ENCODE results near the gene MARCKSL1. TPM values are rescaled to one million over a fixed set of nuclear protein-coding genes. Genes with fewer than 3 reads are reported as not detected.

The MARCKSL1 gene
- total RNA-seq, 1 donor from 2014 or later: 465 TPM

GRCh38 chr1:32334274-32334861, 1.7 kb downstream of the MARCKSL1 start:
- DNase-seq (ENCODE audit: extremely low spot score, unreplicated experiment): no peak
- TF ChIP-seq, protein P1, sequence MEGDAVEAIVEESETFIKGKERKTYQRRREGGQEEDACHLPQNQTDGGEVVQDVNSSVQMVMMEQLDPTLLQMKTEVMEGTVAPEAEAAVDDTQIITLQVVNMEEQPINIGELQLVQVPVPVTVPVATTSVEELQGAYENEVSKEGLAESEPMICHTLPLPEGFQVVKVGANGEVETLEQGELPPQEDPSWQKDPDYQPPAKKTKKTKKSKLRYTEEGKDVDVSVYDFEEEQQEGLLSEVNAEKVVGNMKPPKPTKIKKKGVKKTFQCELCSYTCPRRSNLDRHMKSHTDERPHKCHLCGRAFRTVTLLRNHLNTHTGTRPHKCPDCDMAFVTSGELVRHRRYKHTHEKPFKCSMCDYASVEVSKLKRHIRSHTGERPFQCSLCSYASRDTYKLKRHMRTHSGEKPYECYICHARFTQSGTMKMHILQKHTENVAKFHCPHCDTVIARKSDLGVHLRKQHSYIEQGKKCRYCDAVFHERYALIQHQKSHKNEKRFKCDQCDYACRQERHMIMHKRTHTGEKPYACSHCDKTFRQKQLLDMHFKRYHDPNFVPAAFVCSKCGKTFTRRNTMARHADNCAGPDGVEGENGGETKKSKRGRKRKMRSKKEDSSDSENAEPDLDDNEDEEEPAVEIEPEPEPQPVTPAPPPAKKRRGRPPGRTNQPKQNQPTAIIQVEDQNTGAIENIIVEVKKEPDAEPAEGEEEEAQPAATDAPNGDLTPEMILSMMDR (conservative IDR thresholded peaks at IDR 0.05): no peak
- peaks cover 44% of the 10 kb centered on the region for H3K4me1 Mint-ChIP-seq (ENCODE audit: unreplicated experiment)
- H3K27me3 Mint-ChIP-seq: no peaks in the 10 kb centered on the region
- H3K9me3 Mint-ChIP-seq: no peaks in the 10 kb centered on the region
- H3K27ac Mint-ChIP-seq: peak overlapping the region; percentile 93
- peak overlapping the region; percentile 97 for H3K4me3 Mint-ChIP-seq
- peaks cover 41% of the 10 kb centered on the region for H3K36me3 Mint-ChIP-seq

- Mint-ChIP-seq H3K36me3 (peaks cover 47% of the 10 kb centered on the region), H3K27me3 (no peaks in the 10 kb centered on the region), H3K9me3 (no peaks in the 10 kb centered on the region), H3K4me3 (peak overlapping the region; percentile 97), H3K27ac (peak overlapping the region; percentile 77), H3K4me1 (ENCODE audit: unreplicated experiment) (peaks cover 38% of the 10 kb centered on the region)
- no peak for DNase-seq (ENCODE audit: extremely low spot score, unreplicated experiment)
- TF ChIP-seq, protein P1 (conservative IDR thresholded peaks at IDR 0.05): no peak
Observed at GRCh38 chr1:32333251-32333963, 2.6 kb downstream of the MARCKSL1 start.

DNA sequence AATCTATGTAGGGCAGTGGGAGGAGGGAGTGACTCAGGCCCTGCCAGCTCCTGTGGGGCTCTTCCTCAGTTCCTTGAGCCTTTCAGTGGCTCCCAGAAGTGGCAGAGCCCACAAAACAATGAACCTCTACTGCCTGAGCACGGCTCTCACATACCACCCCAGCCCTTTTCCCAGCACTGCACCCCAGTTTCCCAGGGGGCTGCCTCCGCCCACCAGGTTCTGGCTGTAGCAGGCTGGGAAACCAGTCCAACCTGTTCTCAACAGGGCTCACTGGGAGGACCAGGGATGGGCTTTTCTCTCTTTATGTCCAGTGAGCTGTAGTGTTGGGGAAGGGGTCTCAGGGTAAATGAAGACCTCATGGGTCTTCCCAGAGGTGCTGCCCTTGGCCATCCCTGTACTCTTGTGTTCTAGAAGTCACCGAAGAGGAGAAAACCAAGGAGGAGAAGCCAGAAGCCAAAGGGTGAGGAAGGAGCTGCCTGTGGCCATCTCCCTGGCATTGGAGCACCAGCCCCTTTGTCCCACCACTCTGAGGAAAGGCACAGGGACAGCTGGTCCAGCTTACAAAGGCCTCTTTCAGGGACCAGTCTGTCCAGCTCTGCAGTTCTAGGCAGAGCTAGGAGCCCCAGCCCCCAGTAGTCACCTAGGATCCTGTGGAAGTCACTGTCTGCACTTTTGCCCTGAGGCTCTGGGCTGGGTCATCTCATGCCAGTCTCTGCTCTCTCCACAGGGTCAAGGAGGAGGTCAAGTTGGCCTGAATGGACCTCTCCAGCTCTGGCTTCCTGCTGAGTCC, 3.5 kb downstream of the MARCKSL1 start:
- H3K36me3 Mint-ChIP-seq: peaks cover 52% of the 10 kb centered on the region
- no peaks in the 10 kb centered on the region for H3K9me3 Mint-ChIP-seq
- H3K27ac Mint-ChIP-seq: peak overlapping the region; percentile 60
- H3K27me3 Mint-ChIP-seq: no peaks in the 10 kb centered on the region
- peaks cover 31% of the 10 kb centered on the region for H3K4me1 Mint-ChIP-seq (ENCODE audit: unreplicated experiment)
- TF ChIP-seq, protein P1 (conservative IDR thresholded peaks at IDR 0.05): no peak
- DNase-seq (ENCODE audit: extremely low spot score, unreplicated experiment): no peak
- H3K4me3 Mint-ChIP-seq: peak overlapping the region; percentile 71

GRCh38 chr1:32331549-32331948, 4.5 kb downstream of the MARCKSL1 start:
- peaks cover 52% of the 10 kb centered on the region for H3K36me3 Mint-ChIP-seq
- peaks cover 31% of the 10 kb centered on the region for H3K4me1 Mint-ChIP-seq (ENCODE audit: unreplicated experiment)
- TF ChIP-seq, protein P1 (conservative IDR thresholded peaks at IDR 0.05): no peak
- no peaks in the 10 kb centered on the region for H3K9me3 Mint-ChIP-seq
- H3K4me3 Mint-ChIP-seq: peak overlapping the region; percentile 37
- no peak for DNase-seq (ENCODE audit: extremely low spot score, unreplicated experiment)
- peak overlapping the region; percentile 60 for H3K27ac Mint-ChIP-seq
- no peaks in the 10 kb centered on the region for H3K27me3 Mint-ChIP-seq

DNA sequence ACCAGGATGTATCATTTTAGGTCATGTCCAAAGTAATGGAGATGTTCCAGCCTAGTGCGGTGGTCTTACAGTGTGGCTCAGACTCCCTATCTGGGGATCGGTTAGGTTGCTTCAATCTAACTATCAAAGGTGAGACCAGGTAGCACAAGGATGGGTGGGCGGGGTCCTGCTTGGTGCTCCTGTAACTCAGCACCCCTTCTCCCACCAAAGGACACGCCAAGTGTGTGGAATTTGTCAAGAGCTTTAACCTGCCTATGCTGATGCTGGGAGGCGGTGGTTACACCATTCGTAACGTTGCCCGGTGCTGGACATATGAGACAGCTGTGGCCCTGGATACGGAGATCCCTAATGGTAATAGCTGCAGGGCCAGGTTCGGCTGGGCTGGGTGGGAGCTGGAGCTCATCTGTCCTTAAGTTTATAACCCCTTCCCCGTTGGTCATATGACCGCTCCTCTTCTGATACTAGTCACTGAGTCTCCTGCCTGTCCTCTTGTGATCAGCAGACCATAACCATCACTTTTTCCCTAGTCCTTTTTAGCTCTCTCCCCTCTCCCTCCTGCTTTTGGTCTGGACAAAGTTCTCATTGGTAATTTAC, 5.4 kb downstream of the MARCKSL1 start:
- TF ChIP-seq, protein P1 (conservative IDR thresholded peaks at IDR 0.05): no peak
- H3K27me3 Mint-ChIP-seq: no peaks in the 10 kb centered on the region
- no peak overlapping the region for H3K4me3 Mint-ChIP-seq

More for the DNA sequence above, 5.4 kb downstream of the MARCKSL1 start:
- Mint-ChIP-seq H3K9me3 (no peaks in the 10 kb centered on the region), H3K27ac (peak overlapping the region; percentile 60), H3K4me1 (ENCODE audit: unreplicated experiment) (peaks cover 31% of the 10 kb centered on the region), H3K36me3 (peaks cover 52% of the 10 kb centered on the region)
- DNase-seq (ENCODE audit: extremely low spot score, unreplicated experiment): no peak

All from type B pancreatic cell (in vitro differentiated cells).